HG03066 (cell line): ENCODE results near the gene LRRC8D.

Source experiments
- ATAC-seq: cut with Tn5 transposase; IDR thresholded peaks from one replicate; pipeline ENCODE4 v1.9.1; 2021; ENCODE audit warnings: low read depth; ENCODE audit not compliant: unreplicated experiment

LRRC8D gene

GRCh38 chr1:89806616-89807015 is 14.2 kb upstream of the LRRC8D start:
- no peak for ATAC-seq

GRCh38 chr1:89807503-89807902 is 13.3 kb upstream of the LRRC8D start:
- ATAC-seq: no peak

GRCh38 chr1:89807983-89808382 is 12.8 kb upstream of the LRRC8D start:
- ATAC-seq: no peak

GRCh38 chr1:89808441-89809117 is 12.3 kb upstream of the LRRC8D start:
- ATAC-seq: no peak

- no peak for ATAC-seq
These were observed 11.3 kb upstream of the LRRC8D start for GRCh38 chr1:89809556-89809955.

GRCh38 chr1:89810302-89810701 is 10.5 kb upstream of the LRRC8D start:
- no peak for ATAC-seq

GRCh38 chr1:89810880-89811279 is 10.0 kb upstream of the LRRC8D start:
- ATAC-seq: no peak

- ATAC-seq: no peak
These were observed 7.8 kb upstream of the LRRC8D start for GRCh38 chr1:89812992-89813391.

GRCh38 chr1:89815040-89815439 is 5.8 kb upstream of the LRRC8D start:
- ATAC-seq: no peak

GRCh38 chr1:89815611-89816010 is 5.2 kb upstream of the LRRC8D start:
- peak; percentile 47 for ATAC-seq

- no peak for ATAC-seq
These were observed 4.5 kb upstream of the LRRC8D start for GRCh38 chr1:89816366-89816765.

- ATAC-seq: peak; percentile 49
These were observed 683 bp downstream of the LRRC8D start for GRCh38 chr1:89821322-89822108.

- no peak for ATAC-seq
These were observed 1.5 kb downstream of the LRRC8D start for GRCh38 chr1:89822109-89822962.

- no peak for ATAC-seq
These were observed 2.3 kb downstream of the LRRC8D start for GRCh38 chr1:89822999-89823628.

- no peak for ATAC-seq
These were observed 3.0 kb downstream of the LRRC8D start for GRCh38 chr1:89823679-89824292.

- ATAC-seq: no peak
These were observed 5.8 kb downstream of the LRRC8D start for GRCh38 chr1:89826594-89826993.

GRCh38 chr1:89827330-89827729 is 6.5 kb downstream of the LRRC8D start:
- ATAC-seq: no peak

GRCh38 chr1:89827902-89828301 is 7.1 kb downstream of the LRRC8D start:
- ATAC-seq: no peak

GRCh38 chr1:89829186-89829585 is 8.4 kb downstream of the LRRC8D start:
- ATAC-seq: no peak

- no peak for ATAC-seq
These were observed 10.8 kb downstream of the LRRC8D start for GRCh38 chr1:89831462-89832120.
